ENCODE measurements around the gene CACNA2D2.

CACNA2D2 gene

DNA sequence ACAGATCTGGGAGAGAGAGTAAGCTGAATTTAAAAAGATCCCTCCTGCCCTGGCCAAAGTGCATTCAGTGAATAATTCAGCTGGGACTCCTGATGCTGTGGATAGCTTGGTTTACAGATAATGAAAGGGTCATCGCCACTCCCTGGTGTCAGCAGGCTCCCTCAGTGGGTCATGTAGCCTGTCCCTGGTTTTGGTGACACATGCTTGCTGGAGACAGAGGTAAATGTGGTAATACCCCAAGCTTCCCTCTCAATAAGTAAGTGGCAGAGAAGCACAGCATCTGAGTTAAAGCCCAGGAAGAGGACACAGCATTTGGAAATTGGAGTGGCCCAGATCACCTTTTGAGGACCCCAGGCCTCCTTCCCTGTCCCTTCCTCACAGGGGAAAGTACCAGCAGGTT is 146.0 kb downstream of the CACNA2D2 start:
- ChIA-PET POLR2A (interaction anchor here (1.0 to 1.4 kb wide), 3 partner anchors 17 to 212 kb away, joined by 3 to 4 read pairs (median 3); partner anchors contain the start of genes HEMK1 and RASSF1), CTCF (interaction anchor here (2.5 to 16.7 kb wide), 3 partner anchors 9 to 258 kb away, joined by 12 to 473 read pairs (median 16); no protein-coding TSS in a partner anchor)
- peak overlapping the region; percentile 99 for H3K4me3 ChIP-seq (ENCODE audit: low read depth, low read length)

DNA sequence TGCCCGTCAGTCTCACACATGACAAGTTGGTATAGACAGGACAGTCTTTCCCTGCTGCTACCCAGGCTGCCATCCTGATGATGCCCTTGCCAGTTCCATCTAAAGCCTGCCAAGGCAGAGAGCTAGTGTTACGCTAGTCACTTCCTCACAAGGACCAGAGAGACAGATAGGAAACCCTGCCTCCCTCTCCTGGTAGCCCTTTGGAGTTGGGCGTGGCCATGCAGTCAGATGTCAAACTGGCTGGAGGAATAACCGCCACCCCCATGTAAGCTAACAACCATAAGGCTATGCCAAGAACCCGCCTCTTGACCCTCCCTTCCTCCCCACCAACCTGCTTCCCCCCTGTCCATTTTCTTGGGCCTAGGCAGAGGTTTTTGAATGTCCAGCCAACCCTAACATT is 146.9 kb downstream of the CACNA2D2 start:
- TF ChIP-seq, protein P1, sequence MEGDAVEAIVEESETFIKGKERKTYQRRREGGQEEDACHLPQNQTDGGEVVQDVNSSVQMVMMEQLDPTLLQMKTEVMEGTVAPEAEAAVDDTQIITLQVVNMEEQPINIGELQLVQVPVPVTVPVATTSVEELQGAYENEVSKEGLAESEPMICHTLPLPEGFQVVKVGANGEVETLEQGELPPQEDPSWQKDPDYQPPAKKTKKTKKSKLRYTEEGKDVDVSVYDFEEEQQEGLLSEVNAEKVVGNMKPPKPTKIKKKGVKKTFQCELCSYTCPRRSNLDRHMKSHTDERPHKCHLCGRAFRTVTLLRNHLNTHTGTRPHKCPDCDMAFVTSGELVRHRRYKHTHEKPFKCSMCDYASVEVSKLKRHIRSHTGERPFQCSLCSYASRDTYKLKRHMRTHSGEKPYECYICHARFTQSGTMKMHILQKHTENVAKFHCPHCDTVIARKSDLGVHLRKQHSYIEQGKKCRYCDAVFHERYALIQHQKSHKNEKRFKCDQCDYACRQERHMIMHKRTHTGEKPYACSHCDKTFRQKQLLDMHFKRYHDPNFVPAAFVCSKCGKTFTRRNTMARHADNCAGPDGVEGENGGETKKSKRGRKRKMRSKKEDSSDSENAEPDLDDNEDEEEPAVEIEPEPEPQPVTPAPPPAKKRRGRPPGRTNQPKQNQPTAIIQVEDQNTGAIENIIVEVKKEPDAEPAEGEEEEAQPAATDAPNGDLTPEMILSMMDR (IDR thresholded peaks at IDR 0.05; ENCODE audit: insufficient read depth, low read length, missing control alignments) = no peak
- POLR2A ChIA-PET = interaction anchor here (1.0 to 1.4 kb wide), 3 partner anchors 16 to 213 kb away, joined by 3 to 4 read pairs (median 3); partner anchors contain the start of genes HEMK1 and RASSF1
- H3K4me3 ChIP-seq (ENCODE audit: low read depth, low read length) = peak overlapping the region; percentile 99
- CTCF ChIA-PET = interaction anchor here (0.8 to 16.7 kb wide), 4 partner anchors 9 to 259 kb away, joined by 4 to 473 read pairs (median 14); partner anchors contain the start of gene ZMYND10
- DNase-seq (ENCODE audit: low read depth, low spot score) = no peak

More for the DNA sequence above, 146.0 kb downstream of the CACNA2D2 start:
- no peak for DNase-seq (ENCODE audit: low read depth, low spot score)
- TF ChIP-seq, protein P1 (IDR thresholded peaks at IDR 0.05; ENCODE audit: insufficient read depth, low read length, missing control alignments) = no peak

DNA sequence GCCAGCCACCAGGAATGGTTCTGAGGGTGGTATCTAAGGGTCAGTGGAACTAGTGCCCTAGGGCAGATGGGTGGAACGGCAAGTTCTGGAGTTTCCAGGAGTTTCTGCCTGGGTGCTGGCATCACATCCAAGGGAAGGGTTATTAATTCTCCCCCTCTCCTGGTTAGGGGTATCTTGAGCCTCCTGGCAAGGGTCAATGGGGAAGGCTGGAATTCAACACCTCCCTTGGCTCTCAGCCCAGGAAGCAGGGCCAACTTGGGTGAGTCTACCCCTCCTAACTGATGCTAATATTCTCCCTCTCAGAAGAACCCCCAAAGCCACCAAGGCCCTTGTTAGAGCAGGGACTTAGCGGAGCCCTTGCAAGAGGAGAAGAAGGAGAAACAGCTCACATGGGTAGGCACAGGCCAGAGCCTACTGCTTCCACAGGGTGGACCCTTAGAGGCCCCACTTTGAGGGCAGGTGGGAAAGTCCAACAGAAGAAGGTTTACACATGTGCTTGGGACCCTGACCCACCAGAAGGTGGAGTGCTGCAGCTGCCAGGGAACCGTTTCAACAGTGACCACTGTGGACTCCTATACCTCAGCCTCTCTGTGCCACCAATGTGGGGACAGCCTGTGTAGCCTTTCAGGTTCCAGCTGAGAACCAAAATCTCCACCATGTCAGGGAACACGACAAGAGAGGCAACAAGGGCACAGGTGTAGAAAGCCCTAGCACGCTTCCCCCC is 147.4 kb downstream of the CACNA2D2 start:
- ChIA-PET CTCF (interaction anchor here (0.8 to 16.7 kb wide), 4 partner anchors 8 to 259 kb away, joined by 4 to 473 read pairs (median 14); partner anchors contain the start of gene ZMYND10), POLR2A (no interaction called here)
- DNase-seq (ENCODE audit: low read depth, low spot score) = no peak
- peak overlapping the region; percentile 99 for H3K4me3 ChIP-seq (ENCODE audit: low read depth, low read length)
- TF ChIP-seq, protein P1 (IDR thresholded peaks at IDR 0.05; ENCODE audit: insufficient read depth, low read length, missing control alignments) = no peak

DNA sequence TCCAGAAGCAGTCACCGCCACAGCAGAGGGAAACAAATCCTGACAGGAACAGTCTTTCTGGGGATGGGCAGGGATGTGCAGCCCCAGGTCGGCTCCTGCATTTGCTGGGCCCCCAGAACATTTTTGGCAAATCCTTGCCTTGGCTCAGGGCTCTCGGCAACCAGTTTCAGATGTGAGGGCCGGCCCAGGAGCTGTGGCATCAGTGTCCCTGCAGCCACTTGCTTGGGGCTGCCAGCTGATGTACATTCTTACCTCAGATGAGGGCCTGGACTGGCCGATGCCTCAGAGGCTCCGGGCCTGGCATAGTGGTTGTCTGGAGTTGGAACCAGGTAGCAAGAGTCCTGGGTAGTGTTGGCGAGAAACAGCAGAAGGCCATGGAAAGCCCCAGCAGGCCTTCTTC is 148.6 kb downstream of the CACNA2D2 start:
- H3K4me3 ChIP-seq (ENCODE audit: low read depth, low read length) = no peak overlapping the region
- ChIA-PET POLR2A (no interaction called here), CTCF (interaction anchor here (2.6 to 16.7 kb wide), 3 partner anchors 11 to 261 kb away, joined by 12 to 473 read pairs (median 16); partner anchors contain the start of gene ZMYND10)
- TF ChIP-seq, protein P1 (IDR thresholded peaks at IDR 0.05; ENCODE audit: insufficient read depth, low read length, missing control alignments) = no peak
- no peak for DNase-seq (ENCODE audit: low read depth, low spot score)

DNA sequence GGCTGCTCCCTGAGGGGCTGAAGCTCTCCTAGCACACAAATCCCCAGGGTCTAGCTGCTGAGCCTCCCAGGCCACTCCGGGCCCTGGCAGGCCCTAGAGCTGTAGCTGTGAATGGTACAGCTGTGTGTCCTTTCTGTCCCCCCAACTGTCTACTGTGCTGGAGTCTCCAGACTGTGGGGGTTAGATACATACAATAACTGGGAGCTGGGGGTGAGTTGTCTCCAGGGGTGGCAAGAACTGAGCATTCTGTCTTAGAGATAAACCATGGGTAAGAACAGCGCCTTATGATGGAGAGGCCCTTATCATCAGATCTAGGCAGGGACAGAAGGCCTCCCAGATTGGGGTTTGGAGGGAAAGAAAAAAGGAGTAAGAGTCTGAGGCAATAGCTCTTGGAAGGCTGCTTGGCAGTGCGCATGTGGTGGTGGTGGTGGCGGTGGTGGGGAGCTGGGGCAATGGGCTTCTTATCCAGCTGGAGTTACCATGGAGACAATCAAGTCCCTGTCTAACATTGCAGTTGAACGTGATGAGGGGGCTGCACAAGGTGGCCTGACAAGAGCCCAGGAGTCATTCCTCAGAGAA is 149.2 kb downstream of the CACNA2D2 start:
- no peak for DNase-seq (ENCODE audit: low read depth, low spot score)
- CTCF ChIA-PET = interaction anchor here (1.3 to 16.7 kb wide), 3 partner anchors 10 to 191 kb away, joined by 4 to 473 read pairs (median 16); partner anchors contain the start of gene ZMYND10
- POLR2A ChIA-PET = interaction anchor here (0.6 to 1.0 kb wide), 4 partner anchors 9 to 1922 kb away, joined by 3 to 4 read pairs (median 4); partner anchors contain the start of gene ZMYND10
- TF ChIP-seq, protein P1 (IDR thresholded peaks at IDR 0.05; ENCODE audit: insufficient read depth, low read length, missing control alignments) = no peak
- no peak overlapping the region for H3K4me3 ChIP-seq (ENCODE audit: low read depth, low read length)
